NCI-H2171 treated with DMSO at 0.1 percent for 48 hours (cell line): ENCODE results near the gene SPSB4.

Experiments used
- DNase-seq: peaks from one replicate; lab custom pipeline; 2025; lab: John Stamatoyannopoulos, UW

The SPSB4 gene

DNA sequence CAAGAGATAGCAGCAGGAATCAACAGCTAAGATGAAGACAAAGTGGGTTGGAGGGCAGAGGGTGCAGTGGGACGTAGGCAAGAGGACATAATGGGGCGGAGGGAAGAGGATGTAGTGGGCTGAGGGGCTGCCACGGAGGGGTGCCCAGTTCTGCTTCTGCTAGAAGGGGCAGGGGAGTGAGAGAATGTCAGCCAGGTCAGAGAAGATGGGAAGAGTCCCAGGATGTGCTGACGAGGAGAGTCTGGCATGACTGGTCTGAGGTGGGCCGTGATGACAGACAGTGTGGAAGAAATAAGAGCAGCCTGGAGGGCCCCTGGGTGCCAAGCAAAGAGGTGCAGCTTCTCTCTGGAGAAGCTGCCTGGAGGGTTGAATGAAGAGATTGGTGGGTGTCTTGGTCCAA is 4.0 kb downstream of the SPSB4 start:
- DNase-seq = no peak

DNA sequence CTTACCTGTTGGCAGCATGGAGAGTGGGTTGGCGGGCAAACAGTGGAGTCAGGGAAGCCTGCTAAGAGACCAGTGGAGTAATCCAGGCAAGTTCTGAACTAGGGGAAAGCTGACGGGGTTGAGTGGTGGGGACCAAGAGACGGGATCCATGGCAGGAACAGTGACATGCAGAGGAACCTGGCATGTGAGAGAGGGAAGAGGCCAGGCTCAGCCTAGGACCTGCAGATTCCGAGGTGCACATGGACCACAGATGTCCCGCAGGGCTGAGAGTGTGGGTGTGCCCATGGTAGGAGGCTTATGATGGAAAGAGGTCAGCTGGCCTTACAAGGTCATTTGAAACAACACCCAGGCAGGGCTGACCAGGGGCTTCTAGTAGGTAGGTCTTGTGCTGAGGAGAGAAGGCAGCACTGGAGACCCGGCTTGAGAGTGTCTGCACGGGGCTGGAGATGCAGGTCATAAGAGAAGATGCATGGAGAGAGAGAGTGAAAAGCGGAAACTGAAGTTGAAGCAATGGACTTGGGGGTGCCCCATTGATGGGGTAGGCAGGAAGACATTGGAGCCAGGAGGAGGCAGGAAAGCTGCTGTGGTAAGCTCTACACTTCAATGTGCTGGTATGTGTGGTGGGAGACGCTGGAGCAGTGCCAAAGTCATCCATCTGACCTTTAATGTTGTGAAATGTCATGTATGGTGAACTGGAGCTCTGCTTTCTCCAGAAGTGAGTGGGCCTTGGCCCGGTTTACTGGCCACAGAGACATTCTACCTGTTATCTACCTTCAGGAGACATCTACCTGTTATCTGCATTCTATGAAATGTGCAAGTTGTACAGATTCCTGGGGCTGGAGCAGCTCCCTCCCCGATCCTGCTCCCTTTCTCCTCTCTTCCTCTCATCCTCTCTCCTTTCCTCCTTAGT is 4.6 kb downstream of the SPSB4 start:
- no peak for DNase-seq

DNA sequence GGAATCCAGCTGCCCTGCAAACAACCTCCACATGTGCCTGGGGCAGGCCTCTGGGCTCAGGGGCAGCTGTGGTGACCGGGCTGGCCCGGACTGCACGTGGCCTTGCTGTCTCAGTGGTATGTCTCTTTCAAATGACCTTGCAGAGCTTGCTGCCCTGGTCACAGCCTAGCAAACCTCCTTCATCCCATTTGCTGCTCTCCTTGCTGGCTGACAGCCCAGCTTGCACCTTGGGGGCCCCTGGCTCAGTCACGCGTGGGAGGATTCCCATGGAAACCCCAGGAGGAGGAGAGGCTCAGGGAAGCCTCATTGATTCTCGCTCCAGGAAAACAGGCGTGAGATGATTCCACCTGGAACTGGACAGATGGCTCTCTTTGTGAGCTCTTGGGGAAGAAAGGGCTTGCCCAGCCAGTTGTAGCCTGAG is 5.6 kb downstream of the SPSB4 start:
- peak; percentile 89 for DNase-seq

DNA sequence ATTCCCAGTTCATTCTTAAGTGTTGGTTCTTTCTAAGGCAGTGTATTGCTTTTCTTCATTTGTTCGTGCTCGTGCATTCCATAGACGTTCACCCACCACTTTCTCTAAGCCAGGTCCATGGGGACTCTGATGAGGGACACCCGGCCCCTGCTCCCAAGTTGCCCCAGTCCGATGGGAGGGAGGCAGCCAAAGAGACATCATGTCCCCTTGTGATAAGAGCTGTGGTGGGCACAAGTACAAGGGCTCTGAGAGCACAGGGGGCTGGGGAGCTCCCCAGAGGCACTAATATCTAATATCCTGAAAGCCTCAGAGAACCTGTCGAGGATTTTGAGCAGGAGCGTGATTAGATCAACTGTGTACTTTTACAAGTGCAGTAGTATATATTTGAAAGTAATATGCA is 6.3 kb downstream of the SPSB4 start:
- no peak for DNase-seq

DNA sequence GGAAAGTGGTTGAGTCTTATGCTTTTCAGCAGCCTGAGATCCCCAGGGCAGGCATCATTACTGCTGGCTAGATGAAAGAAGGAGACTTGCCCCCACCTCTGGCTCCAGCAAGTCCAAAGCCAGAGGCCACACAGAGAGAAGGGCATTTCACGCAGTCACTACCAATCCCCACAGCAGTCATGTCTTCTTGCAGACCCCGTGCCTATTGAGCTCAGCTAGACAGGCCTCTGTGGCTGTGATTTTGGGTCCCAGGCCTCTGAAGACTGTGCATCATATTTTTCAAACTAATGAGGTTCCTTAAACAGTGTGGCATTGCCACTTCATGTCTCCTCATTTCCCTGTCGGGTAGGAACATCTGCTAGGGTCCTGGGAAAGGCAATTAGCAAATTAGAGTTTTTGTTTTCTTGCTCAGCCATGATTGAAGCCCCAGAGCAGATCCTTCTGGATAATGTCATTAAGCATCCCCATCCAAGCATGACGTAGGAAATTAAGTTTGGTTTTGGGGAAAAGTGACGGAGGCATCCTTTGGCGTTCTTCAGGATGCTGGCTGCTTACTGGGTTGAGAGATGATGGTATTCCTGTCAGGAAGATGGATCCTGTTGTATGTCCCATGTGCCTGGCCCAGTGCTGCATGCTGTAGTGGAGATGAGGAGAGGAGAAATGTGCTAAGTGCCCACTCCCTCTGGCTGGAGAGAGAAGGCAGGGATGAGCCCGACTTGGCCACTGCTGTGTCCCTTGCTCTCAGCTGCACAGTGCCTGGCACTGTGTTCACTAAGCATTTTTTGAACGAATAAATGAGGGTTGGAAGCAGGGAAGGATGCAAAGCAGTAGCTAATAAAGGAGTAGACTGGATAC is 7.0 kb downstream of the SPSB4 start:
- peak; percentile 69 for DNase-seq

DNA sequence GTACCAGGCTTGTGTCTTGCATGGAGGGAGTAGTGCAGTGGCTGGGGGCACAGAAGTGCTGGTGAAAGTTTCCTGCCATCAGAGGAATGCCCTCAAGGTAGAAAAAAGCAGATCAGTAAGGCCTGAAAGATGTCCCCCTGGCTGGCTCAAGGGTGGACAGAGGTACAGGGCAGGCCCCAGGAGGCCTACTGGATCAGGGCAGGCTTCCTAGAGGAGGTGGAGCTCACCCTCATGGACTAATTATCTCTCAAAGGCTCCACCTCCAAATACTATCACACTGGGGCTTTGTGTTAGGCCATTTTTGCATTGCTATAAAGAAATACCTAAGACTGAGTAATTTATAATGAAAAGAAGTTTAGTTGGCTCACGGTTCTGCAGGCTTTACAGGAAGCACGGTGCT is 7.8 kb downstream of the SPSB4 start:
- no peak for DNase-seq

DNA sequence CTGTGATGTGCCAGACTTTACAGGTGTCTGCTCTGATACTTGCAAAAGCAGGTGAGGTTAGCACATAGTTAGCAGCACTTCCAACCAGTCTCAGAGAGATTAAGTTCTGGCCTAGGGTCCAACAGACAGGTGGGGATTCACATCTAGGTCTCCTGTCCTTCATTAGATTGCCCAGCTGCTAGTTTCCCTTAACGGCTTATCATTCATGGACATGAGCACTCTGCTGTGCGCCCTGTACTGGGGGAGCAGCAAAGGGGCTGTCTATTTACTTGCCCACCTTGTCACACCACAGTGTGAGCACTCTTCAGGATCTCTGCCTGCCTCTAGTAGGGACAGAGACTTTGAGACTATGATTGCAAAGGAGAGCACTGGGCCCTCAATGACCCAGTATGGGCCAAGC is 8.7 kb downstream of the SPSB4 start:
- no peak for DNase-seq

DNA sequence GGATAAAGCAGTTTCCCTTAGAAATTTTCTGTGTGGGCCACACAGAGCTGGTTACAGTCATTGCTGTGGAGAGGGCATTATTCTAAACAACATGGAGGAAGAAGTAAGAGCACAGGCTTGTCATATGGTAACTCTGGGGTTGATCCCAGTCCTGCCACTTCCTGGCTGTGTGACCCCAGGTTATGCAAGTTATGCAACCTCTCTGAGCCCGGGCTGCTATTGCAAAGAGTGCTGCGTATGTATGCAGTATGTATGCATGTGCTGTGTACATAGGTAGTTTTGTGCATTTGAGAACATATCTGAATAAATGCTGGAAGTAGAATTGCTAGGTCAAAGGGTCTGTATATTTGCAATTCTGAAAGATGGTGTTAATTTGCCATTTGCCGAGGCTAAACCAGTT is 9.2 kb downstream of the SPSB4 start:
- no peak for DNase-seq

DNA sequence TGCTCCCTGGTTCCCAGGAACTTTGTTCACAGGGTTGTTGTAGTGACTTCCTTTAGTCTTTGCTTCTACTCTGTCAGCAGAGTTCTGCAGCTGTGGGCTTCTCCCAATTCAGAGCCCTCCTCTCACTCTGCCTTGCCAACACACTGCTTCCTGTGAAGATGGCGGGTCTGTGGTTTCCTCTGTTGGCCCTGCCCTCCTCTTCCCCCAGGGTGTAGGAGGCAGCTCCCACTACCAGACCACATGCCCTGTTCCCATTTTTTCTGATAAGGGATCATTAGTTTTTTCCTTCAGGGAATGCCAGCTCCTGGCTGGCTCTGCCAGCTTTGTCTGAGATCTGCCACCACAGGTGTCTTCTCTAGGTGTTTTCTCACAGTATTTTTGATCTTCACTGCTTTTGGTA is 12.7 kb downstream of the SPSB4 start:
- DNase-seq = no peak

DNA sequence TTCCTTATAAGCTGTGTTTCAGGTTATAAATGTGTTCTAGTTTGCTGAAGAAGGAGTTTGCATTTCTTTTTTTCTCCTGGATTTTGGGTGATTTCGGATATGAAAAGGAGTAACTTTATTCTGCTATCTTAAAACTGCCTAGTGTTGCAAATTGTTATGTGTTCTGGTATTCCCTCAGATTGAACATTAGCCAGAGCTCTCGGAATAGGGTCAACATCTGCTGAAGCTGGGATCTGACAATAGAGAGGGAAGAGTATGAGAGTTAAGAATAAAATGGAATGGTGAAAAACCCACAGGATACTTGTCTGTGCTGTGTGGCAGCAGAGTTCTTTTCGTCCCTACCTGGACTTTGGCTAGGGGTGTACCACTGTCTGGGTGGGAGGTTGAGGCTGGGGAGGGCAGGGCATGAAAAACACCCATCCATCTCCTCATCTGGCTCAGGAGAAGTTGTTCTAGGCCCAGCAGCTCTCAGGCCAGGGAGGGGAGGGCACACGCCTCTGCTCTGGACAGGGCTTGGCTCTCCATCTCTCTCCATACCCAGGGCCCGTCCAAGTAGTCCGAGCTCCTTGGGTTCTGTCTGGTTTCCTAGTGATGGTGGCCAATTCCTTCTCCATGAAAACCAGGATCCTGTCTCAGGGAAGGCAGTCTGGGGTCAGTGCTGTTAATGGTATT is 13.2 kb downstream of the SPSB4 start:
- no peak for DNase-seq

DNA sequence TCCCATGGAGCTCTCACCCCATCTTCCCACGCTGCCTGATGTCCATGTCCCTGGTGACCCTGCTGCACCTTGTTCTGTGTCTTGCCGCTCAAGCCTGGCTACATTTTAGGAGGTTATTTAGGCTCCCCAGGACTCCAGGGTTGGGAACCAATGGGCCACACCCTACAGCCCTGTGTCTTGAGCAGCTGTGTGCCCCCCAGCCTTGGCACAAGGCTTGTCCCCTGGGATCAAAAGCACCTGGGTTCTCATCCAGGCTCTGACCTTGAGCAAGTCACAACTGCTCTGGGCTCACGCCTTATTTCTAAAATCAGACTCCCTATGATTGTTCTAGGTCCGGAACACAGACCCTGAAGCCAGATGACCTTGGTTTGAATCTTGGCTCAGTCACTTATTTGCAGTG is 14.1 kb downstream of the SPSB4 start:
- DNase-seq = no peak

DNA sequence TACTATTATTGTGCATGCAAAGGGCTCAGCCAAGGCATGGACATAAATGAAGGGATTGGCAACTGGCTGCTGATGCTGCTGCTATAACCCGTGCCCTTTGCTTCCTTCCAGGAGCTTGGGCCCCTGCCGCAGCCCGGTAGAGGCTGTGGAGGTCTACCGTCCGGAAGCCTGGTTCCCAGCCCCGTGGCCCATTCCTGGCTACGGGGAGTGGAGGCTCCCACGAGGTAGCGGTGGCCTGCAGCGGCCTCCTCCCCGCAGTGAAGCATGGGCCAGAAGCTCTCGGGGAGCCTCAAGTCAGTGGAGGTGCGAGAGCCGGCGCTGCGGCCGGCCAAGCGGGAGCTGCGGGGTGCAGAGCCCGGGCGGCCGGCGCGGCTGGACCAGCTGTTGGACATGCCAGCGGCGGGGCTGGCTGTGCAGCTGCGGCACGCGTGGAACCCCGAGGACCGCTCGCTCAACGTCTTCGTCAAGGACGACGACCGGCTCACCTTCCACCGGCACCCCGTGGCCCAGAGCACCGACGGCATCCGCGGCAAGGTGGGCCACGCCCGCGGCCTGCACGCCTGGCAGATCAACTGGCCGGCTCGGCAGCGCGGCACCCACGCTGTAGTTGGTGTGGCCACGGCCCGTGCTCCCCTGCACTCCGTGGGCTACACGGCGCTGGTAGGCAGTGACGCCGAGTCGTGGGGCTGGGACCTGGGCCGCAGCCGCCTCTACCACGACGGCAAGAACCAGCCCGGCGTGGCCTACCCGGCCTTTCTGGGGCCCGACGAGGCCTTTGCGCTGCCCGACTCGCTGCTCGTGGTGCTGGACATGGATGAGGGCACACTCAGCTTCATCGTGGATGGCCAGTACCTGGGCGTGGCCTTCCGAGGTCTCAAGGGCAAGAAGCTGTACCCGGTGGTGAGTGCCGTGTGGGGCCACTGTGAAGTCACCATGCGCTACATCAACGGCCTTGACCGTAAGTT is 15.0 kb downstream of the SPSB4 start:
- no peak for DNase-seq

DNA sequence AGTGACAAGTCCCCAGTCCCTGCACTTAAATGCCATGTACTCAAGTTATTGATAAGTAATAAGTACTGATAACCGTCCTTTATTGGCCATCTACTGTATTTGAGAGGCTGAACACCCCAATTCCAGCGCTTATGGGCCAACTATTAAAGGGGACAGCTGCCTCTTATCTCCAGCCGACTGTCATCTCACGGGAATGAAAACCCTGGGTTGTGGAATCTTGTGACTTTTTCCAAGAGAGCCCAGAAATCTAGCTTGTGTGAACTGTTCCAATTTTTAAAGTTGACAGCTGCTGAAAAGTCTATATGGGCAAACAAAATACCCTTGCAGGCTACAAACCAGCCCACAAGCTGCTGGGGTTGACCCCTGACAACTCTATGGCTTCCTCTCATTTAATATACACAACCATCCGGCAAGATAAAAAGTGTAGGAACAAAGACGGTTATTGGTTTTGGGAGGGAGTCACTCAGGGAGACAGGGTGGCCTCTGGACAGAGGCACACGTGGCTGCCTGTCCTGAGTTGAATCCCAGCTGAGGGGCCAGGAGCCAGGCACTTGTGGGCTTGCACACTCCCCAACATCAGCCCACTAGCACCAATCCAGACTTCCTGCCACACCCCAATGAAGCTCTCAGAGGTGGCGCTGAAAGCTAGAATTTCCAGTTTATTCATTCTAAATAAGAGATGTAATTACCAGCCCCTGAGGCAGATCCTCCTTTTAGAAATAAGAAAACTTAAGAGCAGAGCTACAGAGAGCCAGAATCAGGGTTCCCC is 16.2 kb downstream of the SPSB4 start:
- DNase-seq = no peak

DNA sequence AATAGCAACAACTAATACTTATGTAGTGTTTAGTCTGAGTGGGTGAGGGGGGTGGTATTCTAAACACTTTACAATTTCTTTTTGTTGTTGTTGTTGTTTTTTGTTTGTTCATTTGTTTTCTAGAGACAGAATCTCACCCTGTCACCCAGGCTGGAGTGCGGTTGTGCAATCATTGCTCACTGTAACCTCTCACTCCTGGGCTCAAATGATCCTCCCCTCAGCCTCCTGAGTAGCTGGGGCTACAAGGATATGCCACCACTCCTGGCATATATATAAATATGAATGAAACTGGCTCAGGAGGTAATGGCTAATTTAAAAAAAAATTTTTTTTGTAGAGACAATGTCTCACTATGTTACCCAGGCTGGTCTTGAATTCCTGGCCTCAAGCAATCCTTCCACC is 19.1 kb downstream of the SPSB4 start:
- no peak for DNase-seq

DNA sequence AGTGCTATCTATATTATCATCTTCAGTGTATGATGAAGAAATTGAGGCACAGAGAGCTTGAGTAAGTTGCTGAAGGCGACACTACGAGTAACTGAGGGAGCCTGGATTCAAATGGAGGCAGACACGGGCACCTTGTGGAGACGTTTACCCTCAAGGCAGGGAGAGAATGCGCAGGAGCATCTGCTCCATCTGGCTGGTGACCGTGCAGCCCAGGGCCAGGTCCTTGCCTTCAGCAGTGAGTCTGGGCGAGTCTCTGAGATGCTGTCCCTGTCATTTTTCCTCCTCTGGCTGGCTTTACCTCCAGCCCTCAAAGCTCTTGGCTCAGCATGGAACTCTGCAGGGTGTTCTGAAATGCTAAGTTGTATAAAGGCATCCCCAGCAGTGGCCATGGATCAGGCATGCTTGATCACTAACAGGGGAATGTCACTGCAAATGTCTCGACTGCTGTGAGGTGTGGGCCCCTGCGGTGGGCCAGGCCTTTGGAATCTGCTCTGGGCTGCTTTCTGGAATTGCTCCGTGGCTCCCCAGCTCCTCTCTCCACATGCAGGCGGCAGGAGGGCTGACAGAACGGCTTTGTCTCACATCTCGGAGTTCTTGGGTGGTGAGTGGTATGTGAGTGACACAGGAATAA is 19.7 kb downstream of the SPSB4 start:
- DNase-seq = no peak

DNA sequence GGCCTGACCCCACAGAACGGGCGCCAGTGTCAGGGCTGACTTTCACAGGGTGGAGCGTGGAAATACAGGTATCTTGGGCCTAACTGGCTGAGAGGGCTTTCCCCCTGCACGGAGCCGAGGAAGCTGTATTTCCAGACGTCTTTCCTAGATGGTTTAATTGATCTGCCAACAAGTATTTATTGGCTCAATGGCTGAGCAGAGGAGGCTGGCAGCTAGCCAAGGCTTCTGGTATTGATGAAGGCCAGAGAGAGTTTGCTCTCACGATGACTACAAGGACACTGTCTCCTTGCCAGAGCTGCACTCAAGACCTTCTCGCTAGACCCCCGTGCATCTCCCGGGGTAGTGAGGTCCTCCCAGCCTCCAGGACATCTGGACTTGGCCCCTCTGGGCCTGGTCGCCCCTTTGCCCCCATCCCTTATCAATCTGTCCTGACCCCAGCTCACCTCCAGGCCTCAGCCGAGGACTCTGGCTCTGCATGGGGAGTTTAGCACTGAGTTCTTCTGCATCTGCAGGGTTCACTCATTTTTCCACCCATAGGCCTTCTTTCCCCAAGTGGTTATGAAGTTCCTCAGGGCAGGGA is 20.6 kb downstream of the SPSB4 start:
- no peak for DNase-seq

DNA sequence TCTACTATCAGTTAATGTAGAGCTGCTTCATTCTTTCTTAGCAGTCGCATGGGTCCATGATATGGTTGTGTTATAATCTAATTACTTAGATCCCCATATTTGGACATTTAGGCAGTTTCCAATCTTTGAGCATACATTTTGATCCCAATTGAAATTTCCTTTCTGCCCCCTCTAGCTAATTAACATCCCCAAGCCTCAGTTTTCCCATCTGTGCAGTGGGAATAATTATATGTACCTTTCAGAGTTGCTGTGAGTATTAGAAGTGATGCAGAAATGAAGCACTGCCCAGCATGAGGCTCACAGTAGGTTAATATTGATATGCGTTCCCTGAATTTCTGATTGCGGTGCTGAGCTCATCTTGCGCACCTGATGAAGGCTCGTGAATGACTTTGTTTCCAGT is 21.8 kb downstream of the SPSB4 start:
- no peak for DNase-seq

DNA sequence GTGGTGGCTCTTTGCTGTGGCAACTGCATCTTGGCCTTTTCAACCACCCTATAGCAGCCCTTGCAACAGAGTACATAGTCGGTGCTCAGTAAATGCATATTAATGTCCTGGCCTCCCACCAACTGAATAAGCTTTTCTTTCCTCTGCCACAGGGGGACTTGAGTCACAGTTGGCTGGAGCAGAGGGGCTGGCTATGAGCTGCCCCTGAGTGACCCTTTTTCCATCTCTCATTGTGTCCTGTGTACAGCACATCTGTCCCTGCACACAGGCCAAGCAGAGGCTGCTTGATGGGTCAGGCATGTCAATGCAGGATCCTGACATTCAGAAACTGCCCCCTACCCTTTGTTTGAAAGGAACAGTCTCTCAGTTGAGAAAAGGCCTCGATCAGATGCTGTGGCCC is 22.4 kb downstream of the SPSB4 start:
- no peak for DNase-seq

DNA sequence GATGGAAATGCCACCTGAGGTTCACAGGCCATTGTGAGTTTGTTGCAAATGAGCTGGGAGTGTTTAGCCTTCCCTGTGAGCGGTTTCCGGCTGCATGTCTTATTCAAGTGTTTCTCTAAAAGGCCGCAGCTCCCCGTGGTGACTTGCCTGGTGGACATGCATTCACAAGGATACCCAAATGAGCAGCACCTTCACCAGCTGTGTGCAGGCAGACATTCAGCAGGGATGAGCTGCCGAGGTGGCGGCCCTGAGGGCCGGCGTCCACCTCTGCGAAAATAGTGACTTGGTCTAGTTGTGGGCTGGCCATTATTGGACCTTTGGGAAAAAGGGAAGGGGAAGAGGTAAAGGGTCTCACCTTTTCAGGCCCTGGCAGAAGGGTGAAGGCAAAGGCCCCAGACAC is 23.4 kb downstream of the SPSB4 start:
- DNase-seq = no peak
